TTC549 (cell line): Measurements from ENCODE around the gene C19orf38.

Source experiments
- FAIRE-seq: peaks from 2 replicates; lab custom pipeline; 2012; peaks lifted over from hg19 to GRCh38; lab: Jason Lieb, UNC

Gene C19orf38

DNA sequence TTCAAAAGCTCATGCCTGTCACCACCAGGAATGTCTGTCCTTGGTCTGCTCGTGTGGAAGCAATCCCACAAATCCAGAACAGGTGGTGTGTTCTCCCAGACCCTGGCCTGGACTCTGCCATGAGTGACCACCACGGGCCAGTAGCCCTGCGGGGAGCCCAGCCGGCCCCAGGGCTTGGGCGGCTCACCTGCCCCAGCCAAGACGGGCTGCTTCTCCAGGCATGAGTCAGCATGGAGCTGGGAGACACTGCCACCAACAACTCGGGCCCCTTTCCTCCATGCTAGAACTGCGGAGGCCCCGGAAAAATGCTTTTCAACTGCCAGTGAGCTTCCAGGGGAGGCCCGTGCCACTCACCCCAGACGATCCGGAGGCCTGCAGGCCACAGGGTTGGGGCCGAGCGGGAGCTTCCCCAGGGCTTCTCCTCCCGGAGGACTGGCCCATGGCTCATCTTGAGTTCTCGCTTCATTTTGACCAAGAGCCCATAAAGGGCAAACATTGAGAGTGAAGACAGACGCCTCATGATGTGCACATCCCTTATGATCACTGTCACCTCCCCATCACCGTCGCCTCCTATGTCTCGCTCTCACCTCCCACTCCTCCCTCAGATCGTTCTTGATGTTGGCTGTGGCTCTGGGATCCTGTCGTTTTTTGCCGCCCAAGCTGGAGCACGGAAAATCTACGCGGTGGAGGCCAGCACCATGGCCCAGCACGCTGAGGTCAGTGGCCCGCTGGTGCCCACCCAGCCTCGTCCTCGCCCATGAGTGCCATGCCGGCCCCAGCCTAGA lies 63.6 kb downstream of the C19orf38 start:
- FAIRE-seq: no peak

DNA sequence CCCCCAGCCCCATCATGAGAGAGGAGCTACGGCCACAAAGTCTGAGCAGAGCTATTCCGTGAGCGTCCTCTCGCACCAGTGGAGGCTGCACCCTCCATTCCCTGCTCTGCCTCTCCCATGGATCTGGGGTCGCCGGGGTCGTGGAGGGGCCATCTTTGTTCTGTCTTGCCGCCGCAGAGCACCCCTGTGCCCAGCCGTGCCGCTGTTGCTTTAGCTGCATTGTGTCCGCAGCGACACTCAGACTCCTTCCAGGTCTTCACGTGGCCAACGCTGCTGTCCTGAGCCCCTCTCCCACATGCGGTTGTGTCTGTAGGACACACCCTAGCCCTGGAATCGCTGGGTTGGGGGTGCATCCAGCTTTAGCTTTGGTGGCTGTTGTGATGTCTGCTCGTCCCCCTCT lies 64.4 kb downstream of the C19orf38 start:
- FAIRE-seq: no peak

DNA sequence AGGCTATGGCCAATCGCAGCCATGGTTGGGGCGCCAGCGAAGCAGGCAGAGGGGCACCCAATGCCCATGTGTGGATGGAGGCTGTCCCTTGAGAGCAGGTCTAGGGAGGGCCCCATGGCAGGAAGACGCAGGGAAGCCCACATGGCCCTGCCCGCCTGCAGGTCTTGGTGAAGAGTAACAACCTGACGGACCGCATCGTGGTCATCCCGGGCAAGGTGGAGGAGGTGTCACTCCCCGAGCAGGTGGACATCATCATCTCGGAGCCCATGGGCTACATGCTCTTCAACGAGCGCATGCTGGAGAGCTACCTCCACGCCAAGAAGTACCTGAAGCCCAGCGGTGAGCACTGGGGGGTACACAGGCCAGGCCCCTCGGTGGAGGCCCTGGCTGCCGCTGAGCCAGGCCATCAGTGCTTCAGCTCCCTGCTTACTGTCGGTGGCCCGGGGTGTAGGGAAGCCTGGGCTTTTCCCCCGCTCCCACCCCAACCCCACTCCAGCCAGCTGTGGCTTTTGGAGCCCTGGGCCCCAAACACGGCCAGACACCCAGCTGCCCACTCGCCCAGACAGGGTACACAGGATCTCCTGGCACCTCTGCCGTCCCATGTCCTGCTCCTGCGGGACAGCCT lies 65.6 kb downstream of the C19orf38 start:
- FAIRE-seq: no peak

DNA sequence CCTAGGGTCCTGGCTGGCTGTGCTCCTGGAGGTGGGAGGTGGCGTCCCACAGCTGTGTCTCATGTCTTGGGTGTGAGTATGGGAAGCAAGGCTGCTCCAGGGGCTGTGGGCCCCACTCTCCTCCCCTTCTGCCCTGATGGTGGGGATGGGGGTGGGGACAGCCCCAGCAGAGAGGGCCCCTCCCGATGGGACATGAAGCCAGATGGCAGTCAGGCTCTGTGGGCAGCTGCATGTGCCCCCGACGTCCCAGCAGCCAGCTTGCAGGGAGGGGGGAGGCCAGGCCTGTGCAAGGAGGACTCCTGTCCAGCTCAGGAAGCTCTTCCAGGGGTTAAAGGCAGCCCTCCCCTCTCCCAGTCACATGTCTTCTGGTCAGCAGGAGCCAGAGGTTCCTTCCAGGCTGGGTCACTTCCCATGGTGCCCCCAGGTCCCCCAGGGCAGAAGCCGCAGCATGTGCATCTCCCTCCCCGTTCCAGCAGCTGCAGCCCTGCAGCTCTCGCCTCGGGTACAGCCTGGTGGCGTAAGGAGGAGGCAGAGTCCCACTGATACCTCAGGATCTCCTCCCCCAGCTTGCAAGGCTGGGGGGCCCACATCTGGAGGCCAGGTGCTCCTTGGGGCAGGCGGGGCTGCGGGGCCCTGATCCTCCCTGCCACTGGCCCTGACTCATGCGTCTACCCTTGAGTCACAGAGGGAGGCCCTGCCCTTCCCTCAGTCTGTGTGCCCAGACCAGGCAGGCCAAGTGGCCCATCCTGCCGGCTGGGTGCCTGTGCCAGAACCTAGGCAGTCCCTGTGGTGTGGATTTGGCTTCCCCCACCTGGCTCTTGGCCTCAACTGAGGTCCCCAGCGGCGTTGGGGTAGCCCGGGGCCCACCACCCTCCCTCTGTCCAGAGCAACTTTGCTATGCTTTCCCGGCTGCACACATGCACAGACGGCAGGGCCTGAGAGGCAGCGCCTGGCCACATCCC lies 67.2 kb downstream of the C19orf38 start:
- no peak for FAIRE-seq

DNA sequence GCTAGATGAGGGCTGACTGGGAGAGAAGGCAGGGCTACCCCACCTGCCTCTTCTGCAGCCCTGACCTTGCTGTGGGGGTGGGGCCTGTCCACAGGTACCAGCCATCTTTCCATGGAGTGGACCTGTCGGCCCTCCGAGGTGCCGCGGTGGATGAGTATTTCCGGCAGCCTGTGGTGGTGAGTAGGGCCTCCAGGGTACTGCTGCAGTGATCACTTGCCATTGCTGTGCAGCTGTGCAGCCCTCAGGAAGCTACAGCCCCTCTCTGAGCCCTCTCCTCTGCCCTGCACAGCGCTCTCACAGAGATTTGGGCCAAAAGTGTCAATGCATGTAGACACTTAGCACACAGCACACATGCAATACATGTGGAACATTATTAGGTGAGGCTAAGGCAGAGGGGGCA lies 68.4 kb downstream of the C19orf38 start:
- FAIRE-seq: no peak

DNA sequence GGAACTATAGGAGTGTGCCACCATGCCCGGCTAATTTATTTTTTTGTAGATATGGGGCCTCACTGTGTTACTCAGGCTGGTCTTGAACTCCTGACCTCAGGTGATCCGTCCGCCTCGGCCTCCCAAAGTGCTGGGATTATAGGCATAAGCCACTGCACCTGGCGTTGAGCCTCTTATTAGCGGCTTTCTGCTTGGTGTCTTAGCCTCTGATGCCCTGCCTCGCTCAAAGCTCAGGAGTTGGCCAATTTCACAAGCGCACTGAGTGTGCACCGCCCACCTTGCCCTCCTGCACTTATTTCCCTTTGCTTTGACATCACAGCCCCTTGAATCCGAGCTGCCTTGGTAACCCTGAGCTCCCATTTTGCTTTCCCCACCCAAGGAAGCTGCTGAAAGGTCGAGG lies 70.1 kb downstream of the C19orf38 start:
- no peak for FAIRE-seq
